GM12872 (cell line): Measurements from ENCODE around the gene FAM50A.

Source experiments
- CTCF ChIP-seq: IDR thresholded peaks from 3 replicates; pipeline ENCODE4 v1.5.1; 2011; ENCODE audit warnings: low read depth, mild to moderate bottlenecking, low read length, moderate library complexity; ENCODE audit not compliant: insufficient read depth

Gene FAM50A

GRCh38 chrX:154485150-154486051, 41.5 kb downstream of the FAM50A start:
- no peak for TF ChIP-seq CTCF

- TF ChIP-seq CTCF = no peak
These were observed 42.1 kb downstream of the FAM50A start for GRCh38 chrX:154486052-154486395.

GRCh38 chrX:154486396-154487207, 42.7 kb downstream of the FAM50A start, which contains the start of gene UBL4A:
TSS of gene UBL4A (minus strand) at chrX:154486615. CDS start at chrX:154486584, 31 bp downstream.
- no peak for TF ChIP-seq CTCF

GRCh38 chrX:154487518-154488290, 43.8 kb downstream of the FAM50A start:
- TF ChIP-seq CTCF = no peak

GRCh38 chrX:154488336-154489075, 44.6 kb downstream of the FAM50A start:
- TF ChIP-seq CTCF = no peak

- TF ChIP-seq CTCF = no peak
These were observed 45.2 kb downstream of the FAM50A start for GRCh38 chrX:154489182-154489581.

GRCh38 chrX:154490021-154490413, 46.1 kb downstream of the FAM50A start:
- no peak for TF ChIP-seq CTCF
